HG03354 (cell line): ENCODE measurements around the gene SUMO2.
"Not testable (repeated sequence)": the region's sequence is repeated elsewhere in the genome, so short reads cannot be mapped to it uniquely, and the experiment has no call there.

ENCODE experiments used
- ATAC-seq: cut with Tn5 transposase; IDR thresholded peaks from one replicate; pipeline ENCODE4 v1.9.1; 2021; ENCODE audit warnings: mild to moderate bottlenecking; ENCODE audit not compliant: unreplicated experiment, poor library complexity, severe bottlenecking

Gene SUMO2

DNA sequence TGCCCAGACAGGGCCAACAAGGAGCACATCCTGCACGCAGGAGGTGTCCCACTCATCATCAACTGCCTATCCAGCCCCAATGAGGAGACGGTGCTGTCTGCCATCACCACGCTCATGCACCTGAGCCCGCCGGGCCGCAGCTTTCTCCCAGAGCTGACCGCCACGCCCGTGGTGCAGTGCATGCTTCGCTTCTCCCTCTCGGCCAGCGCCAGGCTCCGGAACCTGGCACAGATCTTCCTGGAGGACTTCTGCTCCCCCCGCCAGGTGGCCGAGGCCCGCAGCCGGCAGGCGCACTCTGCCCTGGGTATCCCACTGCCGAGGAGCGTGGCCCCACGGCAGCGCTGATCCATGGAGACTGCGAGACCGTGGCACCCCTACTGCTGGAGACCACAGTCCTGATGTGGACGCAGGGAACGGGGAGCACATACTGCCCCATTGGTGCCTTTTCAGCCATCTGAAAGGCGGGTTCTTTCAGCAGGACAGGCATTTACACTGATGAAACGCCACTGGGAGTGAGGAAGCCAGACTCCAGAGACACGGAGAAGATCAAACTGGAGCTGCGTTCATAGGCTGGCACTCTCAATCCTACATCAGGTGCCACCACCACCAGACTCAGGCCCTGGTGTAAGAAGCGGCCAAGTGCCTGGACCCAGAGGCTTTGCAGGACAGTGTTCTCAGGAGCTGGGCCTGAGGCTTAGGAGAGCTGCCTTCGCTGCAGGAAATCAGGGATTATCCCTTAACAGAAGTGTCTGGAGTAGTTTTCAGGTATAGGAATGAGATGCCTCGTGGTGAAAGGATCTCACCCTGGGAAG, 53.9 kb downstream of the SUMO2 start:
- ATAC-seq = no peak

DNA sequence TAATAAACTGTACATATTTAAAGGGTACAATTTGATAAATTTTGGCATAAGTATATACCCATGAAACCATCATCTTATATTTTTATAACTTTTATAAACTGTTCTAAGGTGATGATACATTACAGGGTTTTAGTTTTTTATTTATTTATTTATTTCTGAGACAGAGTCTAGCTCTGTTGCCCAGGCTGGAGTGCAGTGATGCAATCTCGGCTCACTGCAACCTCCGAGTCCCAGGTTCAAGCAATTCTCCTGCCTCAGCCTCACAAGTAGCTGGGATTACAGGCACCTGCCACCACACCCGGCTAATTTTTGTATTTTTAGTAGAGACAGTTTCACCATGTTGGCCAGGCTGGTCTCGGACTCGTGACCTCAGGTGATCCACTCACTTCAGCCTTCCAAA, 54.8 kb downstream of the SUMO2 start:
- ATAC-seq = not testable (repeated sequence)

DNA sequence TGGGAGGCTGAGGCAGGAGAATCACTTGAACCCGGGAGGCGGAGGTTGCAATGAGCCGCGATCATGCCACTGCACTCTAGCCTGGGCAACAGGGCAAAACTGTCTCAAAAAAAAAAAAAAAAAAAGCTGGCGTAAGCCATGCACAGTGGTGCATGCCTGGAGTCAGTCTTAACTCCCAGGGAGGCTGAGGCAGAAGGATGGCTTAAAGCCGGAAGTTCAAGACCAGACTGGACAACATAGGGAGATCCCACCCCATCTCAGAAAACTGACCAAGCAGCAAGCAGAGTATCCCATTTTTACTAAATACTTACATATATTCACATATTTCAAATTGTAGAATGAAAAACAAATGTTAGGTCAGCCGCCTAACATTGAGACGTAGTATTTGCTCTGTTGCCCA, 55.8 kb downstream of the SUMO2 start:
- ATAC-seq = no peak

DNA sequence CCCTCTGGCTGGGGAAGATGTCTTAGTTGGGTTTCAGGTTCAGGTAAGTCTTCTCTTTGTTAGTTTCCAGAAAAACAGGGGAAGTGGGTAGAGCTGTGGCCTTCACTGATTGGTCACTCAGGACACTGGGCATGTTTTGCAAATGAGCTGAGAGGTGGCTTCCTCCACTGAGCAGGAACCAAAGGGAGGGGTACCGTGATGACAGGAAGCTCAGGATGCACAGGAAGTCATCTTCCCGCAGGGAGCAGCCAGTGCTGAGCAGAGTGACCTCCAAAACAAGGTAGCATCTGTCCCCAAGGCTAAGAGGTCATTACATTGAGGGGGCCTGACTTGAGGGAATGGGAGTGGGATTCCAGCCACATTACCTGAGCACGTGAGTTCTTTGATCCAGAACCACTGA, 56.8 kb downstream of the SUMO2 start:
- ATAC-seq = no peak

DNA sequence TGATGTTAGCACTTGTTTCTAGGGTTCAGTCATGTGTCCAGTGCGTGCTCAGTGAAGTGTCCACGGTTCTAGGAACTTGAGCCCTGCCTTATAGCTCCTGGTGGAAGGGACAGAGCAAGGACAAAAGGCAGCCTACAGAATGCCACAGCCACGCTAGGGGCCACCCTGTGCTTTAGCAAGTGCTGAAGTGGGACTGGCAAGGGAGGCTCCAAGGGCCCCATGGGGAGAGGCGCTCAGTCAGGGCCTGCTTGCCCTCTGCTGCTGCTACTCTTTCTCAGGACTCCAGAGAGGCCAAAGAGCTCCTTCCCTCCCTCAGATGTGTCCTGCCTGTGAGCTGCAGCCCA, 58.0 kb downstream of the SUMO2 start:
- ATAC-seq = no peak

DNA sequence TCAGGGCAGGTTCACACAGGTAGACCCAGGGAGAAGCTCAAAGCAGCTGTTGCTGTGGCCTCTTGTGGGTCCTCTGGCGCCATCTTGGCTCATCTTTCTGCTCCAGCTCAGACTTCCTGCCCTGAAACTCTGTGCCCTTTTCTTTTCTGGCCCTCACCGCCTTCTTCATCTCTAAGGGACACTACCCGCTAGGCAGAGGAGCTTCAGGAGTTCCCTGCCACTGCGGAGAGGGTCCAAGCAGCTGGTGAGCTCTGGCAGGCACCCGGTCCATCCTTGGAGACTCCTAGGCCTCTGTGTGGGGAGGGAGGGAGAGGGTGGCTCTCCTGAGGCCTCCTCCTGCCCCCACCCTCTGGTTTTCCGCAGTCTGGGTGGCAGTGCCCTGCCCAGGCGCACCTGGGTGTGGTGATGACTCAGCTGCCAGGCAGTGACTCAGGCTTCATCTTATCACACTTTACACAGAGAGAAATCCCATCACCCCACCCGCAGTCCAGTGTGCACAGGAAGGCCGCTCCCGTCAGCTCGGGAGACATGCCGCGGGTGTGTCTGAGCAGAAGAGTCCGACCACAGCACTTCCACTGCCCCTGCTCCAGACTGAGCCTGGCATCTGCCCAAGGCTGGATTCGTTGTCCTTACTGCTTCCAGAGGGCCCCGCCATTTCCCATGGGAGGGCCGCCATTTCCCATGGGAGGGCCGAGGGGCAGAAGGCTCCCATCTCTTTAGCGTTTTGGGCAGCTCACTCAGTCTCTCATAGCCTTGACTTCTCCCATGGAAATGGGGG, 58.5 kb downstream of the SUMO2 start:
- no peak for ATAC-seq

DNA sequence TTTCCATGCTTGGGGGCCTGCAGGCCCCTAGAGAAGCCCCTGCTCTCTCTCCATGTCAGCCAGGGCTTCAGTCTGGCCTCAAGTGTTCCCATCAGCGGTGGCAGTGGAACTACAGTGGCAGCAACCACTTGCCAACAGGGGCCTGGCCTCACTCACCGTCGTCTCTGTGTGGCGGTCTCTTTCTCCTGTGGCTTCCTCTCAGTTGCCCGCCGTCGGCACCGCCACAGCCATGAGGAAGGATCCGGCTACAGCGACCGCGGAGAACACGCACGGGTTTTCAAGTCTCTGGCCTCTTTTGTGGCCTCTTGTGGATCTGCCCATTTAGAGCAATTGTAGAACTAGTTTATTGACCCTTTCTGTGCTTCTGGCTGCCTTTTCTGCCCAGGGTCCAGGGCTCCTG, 64.5 kb downstream of the SUMO2 start:
- ATAC-seq = no peak

DNA sequence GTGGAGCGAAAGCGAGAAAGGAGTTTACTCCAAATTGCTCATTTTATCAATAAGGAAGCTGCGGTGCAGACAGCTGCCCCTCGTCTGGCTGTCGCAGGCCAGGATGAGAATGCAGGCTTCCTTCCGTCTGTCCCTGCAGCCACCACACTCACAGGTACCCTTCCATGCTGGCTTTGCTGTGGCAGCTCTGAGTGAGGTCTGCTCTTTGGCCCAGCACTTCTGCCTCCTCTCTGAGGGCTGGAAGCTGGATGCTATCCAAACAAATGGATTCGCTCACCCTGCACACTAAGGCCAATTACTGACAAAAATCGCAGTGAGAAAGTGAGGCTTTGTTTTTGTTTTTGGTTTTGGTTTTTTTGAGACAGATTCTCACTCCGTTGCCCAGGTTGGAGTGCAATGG, 66.0 kb downstream of the SUMO2 start:
- no peak for ATAC-seq
